GM19455 (cell line): ENCODE data around the gene GPR55.

Source experiments
- ATAC-seq: cut with Tn5 transposase; IDR thresholded peaks from one replicate; pipeline ENCODE4 v1.9.1; 2021; ENCODE audit not compliant: unreplicated experiment

Gene GPR55

GRCh38 chr2:230919681-230920080, 5.4 kb downstream of the GPR55 start:
- no peak for ATAC-seq

GRCh38 chr2:230919240-230919639, 5.8 kb downstream of the GPR55 start:
- no peak for ATAC-seq

- ATAC-seq, result no peak
These were observed 8.8 kb downstream of the GPR55 start for GRCh38 chr2:230916218-230916617.

GRCh38 chr2:230915319-230915718, 9.7 kb downstream of the GPR55 start:
- no peak for ATAC-seq

GRCh38 chr2:230914886-230915285, 10.2 kb downstream of the GPR55 start:
- ATAC-seq, result no peak

GRCh38 chr2:230913406-230914143, 11.5 kb downstream of the GPR55 start:
- no peak for ATAC-seq

GRCh38 chr2:230912724-230913123, 12.3 kb downstream of the GPR55 start:
- ATAC-seq, result no peak

GRCh38 chr2:230912046-230912445, 13.0 kb downstream of the GPR55 start:
- no peak for ATAC-seq

GRCh38 chr2:230910546-230911177, 14.4 kb downstream of the GPR55 start:
- ATAC-seq, result no peak

GRCh38 chr2:230909841-230910545, 15.0 kb downstream of the GPR55 start:
- ATAC-seq, result no peak

GRCh38 chr2:230908595-230909191, 16.3 kb downstream of the GPR55 start:
- ATAC-seq, result no peak

GRCh38 chr2:230908092-230908594, 16.9 kb downstream of the GPR55 start:
- ATAC-seq, result no peak

GRCh38 chr2:230907361-230908091, 17.5 kb downstream of the GPR55 start:
- no peak for ATAC-seq

- ATAC-seq, result no peak
These were observed 18.4 kb downstream of the GPR55 start for GRCh38 chr2:230906471-230907230.

- ATAC-seq, result no peak
These were observed 19.3 kb downstream of the GPR55 start for GRCh38 chr2:230905448-230906421.

- no peak for ATAC-seq
These were observed 20.1 kb downstream of the GPR55 start for GRCh38 chr2:230904856-230905447.

GRCh38 chr2:230903231-230904150, 21.6 kb downstream of the GPR55 start:
- no peak for ATAC-seq
